GM12865 (cell line): ENCODE measurements around the gene ASB10.

ENCODE experiments used
- DNase-seq: peaks from one replicate; pipeline ENCODE4 v3.0.0; 2010; ENCODE audit warnings: low read depth
- H3K4me3 ChIP-seq: 2 replicates; pipeline ENCODE4 v1.5.1; 2011; ENCODE audit warnings: mild to moderate bottlenecking, low read depth, low read length, control low read depth
- CTCF ChIP-seq: IDR thresholded peaks from 2 replicates; pipeline ENCODE4 v1.5.1; 2011; ENCODE audit warnings: low read length, control low read depth, low read depth, inconsistent platforms; ENCODE audit not compliant: insufficient read depth; ENCODE audit errors: missing control alignments

The ASB10 gene

GRCh38 chr7:151186640-151187408 lies at the start of gene ASB10:
Gene ASB10 (minus strand): TSS chr7:151187250. CDS start chr7:151187130, 120 bp downstream.
- DNase-seq = no peak
- H3K4me3 ChIP-seq = no peak within 1 kb of the TSS
- no peak for TF ChIP-seq CTCF

- no peak for TF ChIP-seq CTCF
- no peak overlapping the region for H3K4me3 ChIP-seq
- no peak for DNase-seq
These were observed 49.4 kb upstream of the ASB10 start for GRCh38 chr7:151236406-151236805.

GRCh38 chr7:151235091-151235787 lies 48.2 kb upstream of the ASB10 start:
- DNase-seq = no peak
- TF ChIP-seq CTCF = no peak
- no peak overlapping the region for H3K4me3 ChIP-seq

- no peak for TF ChIP-seq CTCF
- no peak for DNase-seq
- peak overlapping the region; percentile 86 for H3K4me3 ChIP-seq
These were observed 46.8 kb upstream of the ASB10 start for GRCh38 chr7:151233804-151234203.

- TF ChIP-seq CTCF = no peak
- DNase-seq = peak; percentile 67
- H3K4me3 ChIP-seq = peak overlapping the region; percentile 86
These were observed 46.1 kb upstream of the ASB10 start for GRCh38 chr7:151232917-151233701.

GRCh38 chr7:151232091-151232916 lies 45.3 kb upstream of the ASB10 start, which contains the start of gene CHPF2:
Gene CHPF2 (plus strand): TSS chr7:151232483. CDS start chr7:151234012, 1,529 bp downstream.
- TF ChIP-seq CTCF = no peak
- DNase-seq = peak; percentile 92
- H3K4me3 ChIP-seq = peak within 1 kb of the TSS; percentile 86
